ENCODE results near the gene SPECC1L. TPM values are rescaled to one million over a fixed set of nuclear protein-coding genes. Genes with fewer than 3 reads are reported as not detected.

Gene SPECC1L
- total RNA-seq, 5 donors from 2014 or later (not counting 1 experiment from before 2014, with no cell fraction given) = 45.3 to 64.0 (median 54.5) TPM

GRCh38 chr22:24417901-24418641 is 147.4 kb downstream of the SPECC1L start:
- Histone ChIP-seq H3K27ac (ENCODE audit: low read length) (no peak overlapping the region), H3K4me3 (ENCODE audit: control insufficient read depth in 1 of 2, extremely low read depth in 1 of 2, low read length in 1 of 2) (no peak overlapping the region), H3K36me3 (ENCODE audit: control insufficient read depth in 2 of 2, extremely low read depth in 1 of 2, insufficient read depth in 1 of 2, low read length in 1 of 2) (peaks cover 9 to 18% of the 10 kb centered on the region in 2 donors), H3K4me1 (ENCODE audit: control insufficient read depth in 1 of 2, extremely low read depth in 1 of 2, insufficient read depth in 2 of 2, low read length in 2 of 2) (peaks cover 0 to 8% of the 10 kb centered on the region in 2 experiments), H3K9me3 (no peaks in the 10 kb centered on the region), H3K27me3 (replicated peaks in 1 of 2; ENCODE audit: control insufficient read depth in 2 of 2, extremely low read depth in 1 of 2, insufficient read depth in 2 of 2, low read length in 1 of 2) (peaks cover 0 to 10% of the 10 kb centered on the region in 2 experiments)
- no peak overlapping the region for H3K4me3 Mint-ChIP-seq
- ATAC-seq (replicated peaks in 1 of 4) = no peak
- WGBS (ENCODE audit: insufficient coverage) = 96% methylated on average over 14 of the region's 16 CpGs
- peaks cover 11% of the 10 kb centered on the region for H3K36me3 Mint-ChIP-seq
- no peaks in the 10 kb centered on the region for H3K9me3 Mint-ChIP-seq
- peaks cover 6 to 9% (median 7%) of the 10 kb centered on the region in 3 donors for H3K4me1 Mint-ChIP-seq
- POLR2A ChIA-PET = no interaction called here
- CTCF ChIA-PET = no interaction called here
- no peak overlapping the region for H3K27ac Mint-ChIP-seq
- peaks cover 0 to 3% of the 10 kb centered on the region in 2 donors for H3K27me3 Mint-ChIP-seq
- DNase-seq = no peak

DNA sequence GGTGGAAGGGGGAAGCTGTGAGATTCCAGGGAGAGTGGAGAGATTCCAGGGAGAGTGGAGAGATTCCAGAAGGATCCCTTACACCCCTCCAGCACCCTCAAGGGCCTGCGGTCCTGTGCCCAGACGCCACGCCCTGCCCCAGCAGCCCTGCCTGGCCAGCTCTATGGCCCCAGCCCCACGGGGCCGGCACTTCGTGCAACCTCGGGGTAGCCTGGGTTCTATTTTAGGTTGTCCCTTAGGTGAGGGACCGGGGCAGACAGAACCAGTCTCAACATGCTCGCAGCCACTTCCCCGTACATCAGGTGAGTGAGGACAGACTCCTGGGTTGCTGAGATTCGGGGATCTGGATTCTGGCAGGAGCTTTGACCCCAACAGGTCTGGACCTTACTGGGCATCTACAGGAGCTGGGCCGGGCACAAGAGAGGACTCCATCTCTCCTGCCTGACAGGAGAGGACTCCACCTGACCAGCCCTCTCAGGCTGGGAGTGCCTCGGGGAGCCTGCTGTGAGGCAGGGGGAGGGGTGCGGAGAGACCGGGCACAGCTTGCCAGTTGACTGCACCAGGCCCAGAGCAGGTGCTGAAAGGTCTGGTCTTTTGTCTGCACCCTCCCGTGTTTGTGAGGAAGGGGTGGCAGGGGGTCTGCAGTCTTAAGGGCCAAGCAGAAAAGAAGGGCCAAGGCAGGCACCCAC is 148.3 kb downstream of the SPECC1L start:
- DNase-seq (no peak), ATAC-seq (replicated peaks in 1 of 4) (no peak)
- H3K4me1 Mint-ChIP-seq = peaks cover 6 to 9% (median 7%) of the 10 kb centered on the region in 3 donors
- H3K4me3 ChIP-seq (ENCODE audit: control insufficient read depth in 1 of 2, extremely low read depth in 1 of 2, low read length in 1 of 2) = no peak overlapping the region
- ChIA-PET CTCF (no interaction called here), POLR2A (no interaction called here)
- no peak overlapping the region for H3K4me3 Mint-ChIP-seq
- H3K36me3 Mint-ChIP-seq = peaks cover 9% of the 10 kb centered on the region
- 84% methylated on average over 10 of the region's 16 CpGs for WGBS (ENCODE audit: insufficient coverage)
- H3K4me1 ChIP-seq (ENCODE audit: control insufficient read depth in 1 of 2, extremely low read depth in 1 of 2, insufficient read depth in 2 of 2, low read length in 2 of 2) = peaks cover 0 to 11% of the 10 kb centered on the region in 2 experiments
- H3K9me3 Mint-ChIP-seq = no peaks in the 10 kb centered on the region
- peaks cover 9 to 11% of the 10 kb centered on the region in 2 donors for H3K36me3 ChIP-seq (ENCODE audit: control insufficient read depth in 2 of 2, extremely low read depth in 1 of 2, insufficient read depth in 1 of 2, low read length in 1 of 2)
- H3K27me3 Mint-ChIP-seq = peaks cover 0 to 3% of the 10 kb centered on the region in 2 donors
- no peak overlapping the region for H3K27ac ChIP-seq (ENCODE audit: low read length)
- no peak overlapping the region for H3K27ac Mint-ChIP-seq
- H3K9me3 ChIP-seq = no peaks in the 10 kb centered on the region
- H3K27me3 ChIP-seq (replicated peaks in 1 of 2; ENCODE audit: control insufficient read depth in 2 of 2, extremely low read depth in 1 of 2, insufficient read depth in 2 of 2, low read length in 1 of 2) = peaks cover 0 to 10% of the 10 kb centered on the region in 2 experiments

DNA sequence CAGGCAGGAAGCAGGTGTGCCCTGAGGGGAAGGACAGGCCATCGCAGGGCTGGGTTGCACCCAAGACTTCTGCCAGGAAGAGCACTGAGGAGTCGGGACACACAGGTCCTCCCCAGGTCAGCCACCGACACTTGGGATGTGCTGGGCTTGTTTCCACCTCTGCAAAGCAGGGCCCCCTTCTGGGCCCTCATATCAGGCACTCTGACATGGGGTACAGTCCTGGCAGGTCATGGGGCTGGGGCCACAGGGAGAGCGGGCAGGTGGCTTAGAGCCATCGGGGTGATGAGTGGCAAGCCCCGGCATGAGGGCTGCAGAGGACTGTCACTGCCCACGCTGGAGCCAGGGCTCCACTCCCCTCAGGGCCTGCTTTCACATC is 148.8 kb downstream of the SPECC1L start:
- no peak overlapping the region for H3K27ac Mint-ChIP-seq

DNA sequence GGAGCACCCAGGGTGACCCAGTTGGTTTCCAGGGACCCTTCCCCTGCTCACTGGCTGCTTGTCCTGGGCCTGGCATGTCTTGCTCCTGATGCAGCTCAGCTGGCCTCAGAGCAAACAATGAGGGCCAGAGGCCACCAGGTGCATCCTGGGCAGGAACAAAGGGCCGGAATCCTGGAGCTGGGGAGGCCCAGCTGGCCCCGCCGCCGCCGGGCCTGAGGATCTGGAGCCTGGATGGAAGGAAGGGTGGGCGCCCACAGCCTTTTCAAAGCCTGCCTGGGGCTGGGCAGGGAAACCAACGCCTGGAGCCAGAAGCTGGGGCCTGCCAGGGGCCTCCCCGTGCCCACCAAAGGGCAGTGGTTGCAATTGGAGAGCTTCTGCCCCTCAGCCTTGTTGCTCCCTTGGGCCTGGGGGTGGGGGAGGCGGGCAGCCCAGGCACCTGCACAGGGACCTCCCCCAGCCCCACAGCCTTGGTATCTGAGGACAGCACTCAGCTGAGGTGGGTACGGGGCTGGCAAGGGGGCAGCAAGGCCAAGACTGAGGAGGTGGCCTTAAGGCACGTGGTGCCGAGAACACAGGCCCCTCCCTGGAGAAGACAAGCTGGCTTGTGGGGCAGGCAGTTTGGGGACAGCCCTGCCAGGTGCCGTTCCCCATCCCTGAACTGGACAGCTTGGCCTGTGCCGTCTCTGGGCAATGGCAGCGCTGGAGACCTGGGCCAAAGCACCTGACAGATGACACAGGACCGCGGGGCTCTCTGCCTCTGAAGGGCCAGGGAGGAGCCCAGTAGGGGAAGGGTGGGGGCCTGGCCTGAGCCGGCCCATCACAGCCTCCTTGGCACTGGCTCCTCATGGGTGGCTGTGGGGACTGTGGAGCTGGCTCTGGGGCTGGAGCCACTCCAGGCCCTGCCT is 149.7 kb downstream of the SPECC1L start:
- ATAC-seq (replicated peaks in 1 of 4) = no peak
- Mint-ChIP-seq H3K36me3 (peaks cover 2% of the 10 kb centered on the region), H3K4me1 (peaks cover 8 to 13% (median 10%) of the 10 kb centered on the region in 3 donors), H3K27me3 (peaks cover 0 to 3% of the 10 kb centered on the region in 2 donors), H3K27ac (no peak overlapping the region), H3K4me3 (no peak overlapping the region), H3K9me3 (no peaks in the 10 kb centered on the region)
- POLR2A ChIA-PET = interaction anchor here in 1 of 2 donors (0.6 kb wide), 1 partner anchor 87 kb away, joined by 3 read pairs; no protein-coding TSS in a partner anchor
- H3K4me3 ChIP-seq (ENCODE audit: control insufficient read depth in 1 of 2, extremely low read depth in 1 of 2, low read length in 1 of 2) = no peak overlapping the region
- 77% methylated on average over 13 of the region's 18 CpGs for WGBS (ENCODE audit: insufficient coverage)
- no peaks in the 10 kb centered on the region for H3K36me3 ChIP-seq (ENCODE audit: control insufficient read depth in 2 of 2, extremely low read depth in 1 of 2, insufficient read depth in 1 of 2, low read length in 1 of 2)
- H3K27ac ChIP-seq (ENCODE audit: low read length) = no peak overlapping the region
- no peaks in the 10 kb centered on the region for H3K9me3 ChIP-seq
- CTCF ChIA-PET = interaction anchor here in 1 of 2 donors (1.2 kb wide), 1 partner anchor 9 kb away, joined by 4 read pairs; no protein-coding TSS in a partner anchor
- no peak for DNase-seq
- peaks cover 0 to 10% of the 10 kb centered on the region in 2 experiments for H3K27me3 ChIP-seq (replicated peaks in 1 of 2; ENCODE audit: control insufficient read depth in 2 of 2, extremely low read depth in 1 of 2, insufficient read depth in 2 of 2, low read length in 1 of 2)
- peaks cover under 1 to 22% of the 10 kb centered on the region in 2 experiments for H3K4me1 ChIP-seq (ENCODE audit: control insufficient read depth in 1 of 2, extremely low read depth in 1 of 2, insufficient read depth in 2 of 2, low read length in 2 of 2)

More for the DNA sequence above, 148.8 kb downstream of the SPECC1L start:
- no peaks in the 10 kb centered on the region for H3K9me3 ChIP-seq
- POLR2A ChIA-PET = no interaction called here
- H3K4me1 ChIP-seq (ENCODE audit: control insufficient read depth in 1 of 2, extremely low read depth in 1 of 2, insufficient read depth in 2 of 2, low read length in 2 of 2) = peaks cover 0 to 14% of the 10 kb centered on the region in 2 experiments
- H3K4me3 ChIP-seq (ENCODE audit: control insufficient read depth in 1 of 2, extremely low read depth in 1 of 2, low read length in 1 of 2) = no peak overlapping the region
- no peak for ATAC-seq (replicated peaks in 1 of 4)
- H3K27ac ChIP-seq (ENCODE audit: low read length) = no peak overlapping the region
- Mint-ChIP-seq H3K4me3 (no peak overlapping the region), H3K36me3 (peaks cover 8% of the 10 kb centered on the region), H3K4me1 (peaks cover 6 to 9% (median 7%) of the 10 kb centered on the region in 3 donors), H3K9me3 (no peaks in the 10 kb centered on the region), H3K27me3 (peaks cover 0 to 3% of the 10 kb centered on the region in 2 donors)
- DNase-seq = no peak
- WGBS (ENCODE audit: insufficient coverage) = 73% methylated on average over 4 of the region's 7 CpGs
- H3K27me3 ChIP-seq (replicated peaks in 1 of 2; ENCODE audit: control insufficient read depth in 2 of 2, extremely low read depth in 1 of 2, insufficient read depth in 2 of 2, low read length in 1 of 2) = peaks cover 0 to 10% of the 10 kb centered on the region in 2 experiments
- peaks cover 6 to 8% of the 10 kb centered on the region in 2 donors for H3K36me3 ChIP-seq (ENCODE audit: control insufficient read depth in 2 of 2, extremely low read depth in 1 of 2, insufficient read depth in 1 of 2, low read length in 1 of 2)
- CTCF ChIA-PET = no interaction called here

DNA sequence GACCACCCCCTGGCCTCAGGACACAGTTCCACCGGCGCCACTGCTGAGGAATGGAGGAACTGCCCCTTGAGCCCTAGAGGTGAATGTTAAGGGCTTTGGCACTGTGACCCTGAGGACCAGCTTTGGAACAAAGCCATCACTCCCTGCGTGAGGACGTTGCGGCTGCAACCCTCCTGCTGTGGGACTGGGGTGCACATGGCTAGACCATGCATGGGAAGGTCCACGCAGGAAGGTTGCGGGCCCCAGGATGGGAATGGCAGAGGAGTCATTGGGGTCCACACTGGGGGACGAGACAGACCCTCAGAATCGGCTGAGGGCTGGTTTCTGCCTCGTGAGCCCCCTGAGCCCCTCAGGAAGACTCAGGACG is 150.3 kb downstream of the SPECC1L start:
- Mint-ChIP-seq H3K4me3 (no peak overlapping the region), H3K9me3 (no peaks in the 10 kb centered on the region), H3K36me3 (no peaks in the 10 kb centered on the region), H3K27ac (no peak overlapping the region), H3K27me3 (peaks cover 0 to 3% of the 10 kb centered on the region in 2 donors), H3K4me1 (peaks cover 14 to 19% (median 17%) of the 10 kb centered on the region in 3 donors)
- Histone ChIP-seq H3K27ac (ENCODE audit: low read length) (no peak overlapping the region), H3K4me3 (ENCODE audit: control insufficient read depth in 1 of 2, extremely low read depth in 1 of 2, low read length in 1 of 2) (no peak overlapping the region), H3K36me3 (ENCODE audit: control insufficient read depth in 2 of 2, extremely low read depth in 1 of 2, insufficient read depth in 1 of 2, low read length in 1 of 2) (no peaks in the 10 kb centered on the region), H3K9me3 (no peaks in the 10 kb centered on the region), H3K4me1 (ENCODE audit: control insufficient read depth in 1 of 2, extremely low read depth in 1 of 2, insufficient read depth in 2 of 2, low read length in 2 of 2) (peaks cover 6 to 29% of the 10 kb centered on the region in 2 experiments), H3K27me3 (replicated peaks in 1 of 2; ENCODE audit: control insufficient read depth in 2 of 2, extremely low read depth in 1 of 2, insufficient read depth in 2 of 2, low read length in 1 of 2) (peaks cover 0 to 10% of the 10 kb centered on the region in 2 experiments)
- CTCF ChIA-PET = interaction anchor here (0.6 to 1.7 kb wide), 3 partner anchors 9 to 110 kb away, joined by 4 read pairs; no protein-coding TSS in a partner anchor
- WGBS (ENCODE audit: insufficient coverage) = 81% methylated on average over 8 of the region's 11 CpGs
- no peak for DNase-seq
- no peak for ATAC-seq (replicated peaks in 1 of 4)
- POLR2A ChIA-PET = no interaction called here
